CD14-positive monocyte (primary cell): Measurements from ENCODE around the gene KCNIP2. TPM values are rescaled to one million over a fixed set of nuclear protein-coding genes. Genes with fewer than 3 reads are reported as not detected.
A peak's percentile ranks its signal among the peaks of the same experiment; 100 is the strongest.

Experiments used
- DNase-seq, 3 donors: peaks; one replicate each; pipeline ENCODE4 v3.0.0-alpha.2; 2011 to 2022
- H2AFZ ChIP-seq: 2 replicates; pipeline ENCODE4 v1.6.0; 2012; ENCODE audit warnings: mild to moderate bottlenecking, low read depth, low read length, inconsistent platforms; ENCODE audit not compliant: insufficient read depth, poor library complexity, severe bottlenecking
- H3K27ac ChIP-seq, 2 donors: 1 replicate in 1 of 2; 2 replicates in 1 of 2; pipeline ENCODE4 v1.5.1; 2012 to 2013; ENCODE audit warnings: low read length in 2 of 2, control low read depth in 1 of 2, inconsistent platforms in 1 of 2, low read depth in 1 of 2, mild to moderate bottlenecking in 1 of 2
- H3K27me3 ChIP-seq, 2 donors: one replicate each; pipeline versions ENCODE4 v1.6.0 to v1.6.1; 2011 to 2013; ENCODE audit warnings: low read length in 2 of 2; ENCODE audit not compliant: control insufficient read depth in 2 of 2, insufficient read depth in 2 of 2
- H3K36me3 ChIP-seq, 2 donors: replicated peaks in 1 of 2; 1 replicate in 1 of 2; 2 replicates in 1 of 2; pipeline versions ENCODE4 v1.5.1 to v1.6.1; 2012 to 2013; ENCODE audit warnings: low read length in 2 of 2, control low read depth in 1 of 2, inconsistent platforms in 1 of 2, mild to moderate bottlenecking in 1 of 2; ENCODE audit not compliant: insufficient read depth in 2 of 2, control insufficient read depth in 1 of 2
- H3K4me1 ChIP-seq, 2 donors: 1 replicate in 1 of 2; 2 replicates in 1 of 2; pipeline versions ENCODE4 v1.5.1 to v1.6.1; 2012 to 2013; ENCODE audit warnings: low read length in 2 of 2, control low read depth in 1 of 2, inconsistent platforms in 1 of 2, mild to moderate bottlenecking in 1 of 2, moderate library complexity in 1 of 2; ENCODE audit not compliant: insufficient read depth in 2 of 2, control insufficient read depth in 1 of 2
- H3K4me2 ChIP-seq: replicated peaks from 2 replicates; pipeline ENCODE3; 2012; ENCODE audit warnings: low read length, moderate library complexity, mild to moderate bottlenecking; ENCODE audit not compliant: poor library complexity, severe bottlenecking; ENCODE audit errors: extremely low read depth
- H3K4me3 ChIP-seq, 3 experiments: fragments of 200-600 bp in 1 of 3; sonication (generic) in 1 of 3; replicated peaks in 1 of 3; 1 replicate in 2 of 3; 2 replicates in 1 of 3; pipeline ENCODE4 v1.5.1; 2011 to 2013; ENCODE audit warnings: low read length in 3 of 3, mild to moderate bottlenecking in 3 of 3, control low read depth in 2 of 3, low read depth in 2 of 3, inconsistent platforms in 1 of 3, moderate library complexity in 1 of 3
- H3K79me2 ChIP-seq: 2 replicates; pipeline ENCODE4 v1.6.0; 2012; ENCODE audit warnings: mild to moderate bottlenecking, control low read depth, inconsistent platforms, low read length, moderate library complexity; ENCODE audit not compliant: insufficient read depth
- H3K9ac ChIP-seq: 2 replicates; pipeline ENCODE4 v1.6.0; 2017; ENCODE audit warnings: low read length, mild to moderate bottlenecking; ENCODE audit not compliant: insufficient read depth, poor library complexity, severe bottlenecking
- H3K9me3 ChIP-seq, 2 donors: replicated peaks in 1 of 2; 1 replicate in 1 of 2; 2 replicates in 1 of 2; pipeline versions ENCODE4 v1.5.1 to v1.6.1; 2012 to 2013; ENCODE audit warnings: low read length in 2 of 2, control low read depth in 1 of 2; ENCODE audit not compliant: control insufficient read depth in 1 of 2, insufficient read depth in 1 of 2
- H4K20me1 ChIP-seq: 2 replicates; pipeline ENCODE4 v1.6.0; 2012; ENCODE audit warnings: mild to moderate bottlenecking, low read length, control low read depth, moderate library complexity; ENCODE audit not compliant: insufficient read depth
- H3K27ac Mint-ChIP-seq, 7 donors: one replicate each; pipeline ENCODE4 v1.8.0; 2020; ENCODE audit warnings: mild to moderate bottlenecking in 7 of 7, mixed read lengths in 7 of 7, moderate library complexity in 6 of 7, inconsistent platforms in 2 of 7
- H3K27me3 Mint-ChIP-seq, 3 donors: one replicate each; pipeline ENCODE4 v1.8.0; 2021 to 2022; ENCODE audit warnings: low read depth in 3 of 3, mild to moderate bottlenecking in 3 of 3, mixed read lengths in 3 of 3, moderate library complexity in 3 of 3, inconsistent platforms in 1 of 3
- H3K36me3 Mint-ChIP-seq, 2 donors: one replicate each; pipeline ENCODE4 v1.8.0; 2020; ENCODE audit warnings: mixed read lengths in 2 of 2, inconsistent platforms in 1 of 2, mild to moderate bottlenecking in 1 of 2
- H3K4me1 Mint-ChIP-seq: one replicate; pipeline ENCODE4 v1.8.0; 2020; ENCODE audit warnings: mild to moderate bottlenecking, mixed read lengths
- H3K4me3 Mint-ChIP-seq, 2 donors: one replicate each; pipeline ENCODE4 v1.8.0; 2020; ENCODE audit warnings: mild to moderate bottlenecking in 2 of 2, mixed read lengths in 2 of 2, moderate library complexity in 1 of 2
- H3K9me3 Mint-ChIP-seq, 7 donors: one replicate each; pipeline ENCODE4 v1.8.0; 2020 to 2022; ENCODE audit warnings: mixed read lengths in 7 of 7, mild to moderate bottlenecking in 6 of 7, moderate library complexity in 6 of 7, inconsistent platforms in 2 of 7
- WGBS: methylation state at CpG from one replicate; pipeline ENCODE4 v1.1.5; 2013; ENCODE audit warnings: missing lambda C conversion rate; ENCODE audit not compliant: insufficient coverage; 5-methylcytosine and 5-hydroxymethylcytosine counted together
- intact Hi-C, 2 donors: fragments of 100-400 bp; cut with micrococcal nuclease; formaldehyde crosslinking; loops; one replicate each; pipeline versions ENCODE4 v1.15.0 to v1.15.1; 2023
- polyA plus RNA-seq, 3 donors: library from polyadenylated mRNA; depleted of rRNA in 1 of 3; unstranded in 2 of 3; stranded (reverse) in 1 of 3; fragments of 300-500 nt in 2 of 3; fragments of >200 nt in 1 of 3; fragmentation: Illumina TruSeq in 2 of 3; gene quantifications; 1 replicate in 2 of 3; 2 replicates in 1 of 3; pipeline ENCODE4 v1.2.3, GENCODE V29; 2012 to 2021
- TF ChIP-seq, protein P1 (sequence below): fragments of 200-600 bp; IDR thresholded peaks from one replicate; pipeline ENCODE4 v1.8.0; 2022; ENCODE audit warnings: antibody characterized with exemption, mild to moderate bottlenecking

KCNIP2 gene
- polyA plus RNA-seq, 3 donors = 0.48 to 2.1 TPM; not detected in 1

- H3K4me3 ChIP-seq = no peak overlapping the region
- H3K36me3 Mint-ChIP-seq = peaks cover 25 to 43% of the 10 kb centered on the region in 2 donors
- intact Hi-C loops = no loop called here
- H3K4me2 ChIP-seq = no peak overlapping the region
- peaks cover 0 to 2% (median 0%) of the 10 kb centered on the region in 3 donors for H3K27me3 Mint-ChIP-seq
- TF ChIP-seq, protein P1, sequence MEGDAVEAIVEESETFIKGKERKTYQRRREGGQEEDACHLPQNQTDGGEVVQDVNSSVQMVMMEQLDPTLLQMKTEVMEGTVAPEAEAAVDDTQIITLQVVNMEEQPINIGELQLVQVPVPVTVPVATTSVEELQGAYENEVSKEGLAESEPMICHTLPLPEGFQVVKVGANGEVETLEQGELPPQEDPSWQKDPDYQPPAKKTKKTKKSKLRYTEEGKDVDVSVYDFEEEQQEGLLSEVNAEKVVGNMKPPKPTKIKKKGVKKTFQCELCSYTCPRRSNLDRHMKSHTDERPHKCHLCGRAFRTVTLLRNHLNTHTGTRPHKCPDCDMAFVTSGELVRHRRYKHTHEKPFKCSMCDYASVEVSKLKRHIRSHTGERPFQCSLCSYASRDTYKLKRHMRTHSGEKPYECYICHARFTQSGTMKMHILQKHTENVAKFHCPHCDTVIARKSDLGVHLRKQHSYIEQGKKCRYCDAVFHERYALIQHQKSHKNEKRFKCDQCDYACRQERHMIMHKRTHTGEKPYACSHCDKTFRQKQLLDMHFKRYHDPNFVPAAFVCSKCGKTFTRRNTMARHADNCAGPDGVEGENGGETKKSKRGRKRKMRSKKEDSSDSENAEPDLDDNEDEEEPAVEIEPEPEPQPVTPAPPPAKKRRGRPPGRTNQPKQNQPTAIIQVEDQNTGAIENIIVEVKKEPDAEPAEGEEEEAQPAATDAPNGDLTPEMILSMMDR = no peak
- H3K4me1 Mint-ChIP-seq = peaks cover 2% of the 10 kb centered on the region
- DNase-seq = no peak
- no peaks in the 10 kb centered on the region for H3K27me3 ChIP-seq
- H3K27ac Mint-ChIP-seq = no peak overlapping the region
- H3K27ac ChIP-seq = no peak overlapping the region
- no peak overlapping the region for H2AFZ ChIP-seq
- no peak overlapping the region for H3K9ac ChIP-seq
- no peaks in the 10 kb centered on the region for H3K9me3 ChIP-seq
- H4K20me1 ChIP-seq = peaks cover 47% of the 10 kb centered on the region
- H3K9me3 Mint-ChIP-seq = peaks cover 2 to 10% (median 7%) of the 10 kb centered on the region in 7 donors
- peaks cover 8 to 35% of the 10 kb centered on the region in 2 donors for H3K36me3 ChIP-seq
- H3K4me1 ChIP-seq = no peaks in the 10 kb centered on the region
- H3K4me3 Mint-ChIP-seq = no peak overlapping the region
- H3K79me2 ChIP-seq = no peaks in the 10 kb centered on the region
These were observed 13.0 kb upstream of the KCNIP2 start for GRCh38 chr10:101856626-101857025.

DNA sequence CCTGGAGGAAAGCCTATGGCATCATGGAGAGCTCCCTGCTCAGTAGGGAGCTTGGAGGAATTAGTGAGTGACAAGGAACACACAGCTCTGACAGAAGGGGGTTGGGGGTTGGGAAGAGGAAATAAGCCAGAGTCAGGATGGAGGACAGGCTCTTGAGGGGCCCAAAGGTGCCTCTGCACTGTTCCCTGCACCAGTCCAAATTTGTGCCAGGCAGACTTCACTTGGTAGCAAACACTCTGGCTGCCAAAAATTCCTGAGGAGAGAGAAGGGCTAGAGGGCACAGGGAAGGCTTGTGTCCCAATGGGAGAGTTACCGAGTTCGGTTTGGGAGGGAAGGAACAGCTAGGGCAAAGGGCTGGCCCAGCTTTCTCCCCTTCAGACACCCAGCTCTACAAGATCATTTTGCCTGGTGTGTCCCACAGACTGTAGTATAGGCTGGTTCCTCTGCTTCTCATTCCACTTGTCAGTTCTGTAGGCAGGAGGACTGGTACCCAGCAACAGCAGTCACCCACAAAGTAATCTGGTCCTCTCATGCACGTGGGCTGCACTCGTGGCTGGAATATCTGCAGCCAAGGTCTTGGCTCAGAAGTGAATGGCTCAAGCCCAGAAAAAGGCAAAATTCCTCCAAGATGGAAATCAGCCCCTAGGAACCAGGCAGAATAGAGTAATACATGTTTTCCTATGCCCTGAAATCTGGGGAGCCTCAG lies 8.0 kb upstream of the KCNIP2 start:
- Histone ChIP-seq H3K27me3 (no peaks in the 10 kb centered on the region), H4K20me1 (peaks cover 55% of the 10 kb centered on the region), H3K79me2 (no peaks in the 10 kb centered on the region), H3K9me3 (no peaks in the 10 kb centered on the region), H3K27ac (no peak overlapping the region), H3K4me2 (no peak overlapping the region), H2AFZ (no peak overlapping the region), H3K36me3 (peaks cover 17 to 47% of the 10 kb centered on the region in 2 donors), H3K4me3 (no peak overlapping the region), H3K9ac (no peak overlapping the region), H3K4me1 (peaks cover 25 to 27% of the 10 kb centered on the region in 2 donors)
- WGBS = 100% methylated on average over 2 of the region's 4 CpGs
- H3K27me3 Mint-ChIP-seq = peaks cover 0 to 2% (median 0%) of the 10 kb centered on the region in 3 donors
- no peak for DNase-seq
- H3K27ac Mint-ChIP-seq = peak overlapping the region in 2 of 7 donors; percentile 19 to 46
- intact Hi-C loops = no loop called here
- peaks cover 32% of the 10 kb centered on the region for H3K4me1 Mint-ChIP-seq
- TF ChIP-seq, protein P1 = no peak
- peaks cover 0 to 2% (median 0%) of the 10 kb centered on the region in 7 donors for H3K9me3 Mint-ChIP-seq
- H3K4me3 Mint-ChIP-seq = no peak overlapping the region
- H3K36me3 Mint-ChIP-seq = peaks cover 42 to 61% of the 10 kb centered on the region in 2 donors
